C4-2B (cell line): ENCODE results near the gene SERPINB5.

ENCODE experiments used
- H3K27ac ChIP-seq: fragments of 450-650 bp; 2 replicates; pipeline ENCODE4 v1.5.1; 2017
- ZFX ChIP-seq: fragments of 450-650 bp; IDR thresholded peaks from 2 replicates; pipeline ENCODE4 v1.6.1; 2017
- TF ChIP-seq, protein P1 (sequence below): fragments of 450-650 bp; conservative IDR thresholded peaks from 2 replicates; pipeline ENCODE4 v1.5.1; 2017; ENCODE audit warnings: mild to moderate bottlenecking

SERPINB5 gene

DNA sequence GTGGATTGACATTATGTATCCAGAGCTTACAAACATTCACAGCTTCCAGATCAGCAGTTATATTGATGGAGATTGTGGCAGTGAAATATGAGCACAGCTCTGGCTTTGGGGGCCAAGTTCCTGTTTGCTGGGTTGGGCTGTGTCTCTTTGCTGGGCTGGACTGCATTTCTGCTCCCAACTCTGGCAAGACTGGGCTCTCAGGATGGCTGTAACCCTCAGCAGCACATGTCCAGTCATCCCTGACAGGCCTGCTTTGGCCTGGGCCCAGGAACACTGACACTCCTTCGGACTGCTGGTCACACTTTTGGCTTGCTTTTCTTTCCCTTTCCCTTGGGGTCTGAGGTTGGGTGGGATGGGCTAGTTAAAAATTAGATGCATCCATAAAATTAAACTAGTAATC lies 36.5 kb upstream of the SERPINB5 start:
- no peak for TF ChIP-seq ZFX
- TF ChIP-seq, protein P1, sequence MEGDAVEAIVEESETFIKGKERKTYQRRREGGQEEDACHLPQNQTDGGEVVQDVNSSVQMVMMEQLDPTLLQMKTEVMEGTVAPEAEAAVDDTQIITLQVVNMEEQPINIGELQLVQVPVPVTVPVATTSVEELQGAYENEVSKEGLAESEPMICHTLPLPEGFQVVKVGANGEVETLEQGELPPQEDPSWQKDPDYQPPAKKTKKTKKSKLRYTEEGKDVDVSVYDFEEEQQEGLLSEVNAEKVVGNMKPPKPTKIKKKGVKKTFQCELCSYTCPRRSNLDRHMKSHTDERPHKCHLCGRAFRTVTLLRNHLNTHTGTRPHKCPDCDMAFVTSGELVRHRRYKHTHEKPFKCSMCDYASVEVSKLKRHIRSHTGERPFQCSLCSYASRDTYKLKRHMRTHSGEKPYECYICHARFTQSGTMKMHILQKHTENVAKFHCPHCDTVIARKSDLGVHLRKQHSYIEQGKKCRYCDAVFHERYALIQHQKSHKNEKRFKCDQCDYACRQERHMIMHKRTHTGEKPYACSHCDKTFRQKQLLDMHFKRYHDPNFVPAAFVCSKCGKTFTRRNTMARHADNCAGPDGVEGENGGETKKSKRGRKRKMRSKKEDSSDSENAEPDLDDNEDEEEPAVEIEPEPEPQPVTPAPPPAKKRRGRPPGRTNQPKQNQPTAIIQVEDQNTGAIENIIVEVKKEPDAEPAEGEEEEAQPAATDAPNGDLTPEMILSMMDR = no peak
- H3K27ac ChIP-seq = no peak overlapping the region

DNA sequence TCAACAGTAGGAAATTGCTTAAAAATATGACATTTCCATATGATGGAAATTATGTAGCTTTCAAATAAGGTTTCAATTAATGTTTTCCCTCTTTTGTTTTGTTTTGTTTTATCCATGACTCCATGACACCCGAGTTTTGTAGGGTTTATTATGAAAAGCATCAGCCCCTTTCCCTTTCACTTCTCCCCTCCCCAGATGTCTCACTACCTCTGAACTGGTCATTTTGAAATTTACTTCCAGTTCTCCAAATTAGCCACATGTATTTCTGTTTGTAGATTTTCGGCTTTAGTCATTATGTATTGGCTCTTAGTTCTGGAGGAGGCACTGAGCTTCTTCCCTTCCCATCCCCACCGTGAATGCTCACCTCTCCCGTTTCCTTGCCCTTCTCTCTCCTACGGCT lies 35.9 kb upstream of the SERPINB5 start:
- TF ChIP-seq ZFX = no peak
- TF ChIP-seq, protein P1 = no peak
- no peak overlapping the region for H3K27ac ChIP-seq

DNA sequence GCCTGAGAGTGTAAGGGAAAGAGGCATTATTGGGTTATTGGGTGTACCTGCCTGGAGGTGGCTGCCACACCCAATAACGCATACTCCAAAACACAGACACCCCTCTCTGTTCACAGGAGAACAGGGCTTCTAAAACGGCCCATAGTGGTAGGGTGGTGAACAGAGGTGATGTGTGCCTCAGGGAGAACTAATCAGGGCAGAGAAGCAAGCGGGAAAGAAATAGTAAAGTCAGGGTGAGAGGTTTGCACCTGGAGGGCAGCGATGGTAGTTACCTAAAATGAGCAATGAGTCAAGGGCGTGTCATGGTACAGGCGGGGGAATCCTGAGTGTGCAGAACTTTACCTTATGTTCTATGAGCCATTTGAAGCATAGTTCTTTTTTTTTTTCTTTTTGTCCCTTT lies 32.9 kb upstream of the SERPINB5 start:
- no peak overlapping the region for H3K27ac ChIP-seq
- no peak for TF ChIP-seq ZFX
- TF ChIP-seq, protein P1 = no peak

DNA sequence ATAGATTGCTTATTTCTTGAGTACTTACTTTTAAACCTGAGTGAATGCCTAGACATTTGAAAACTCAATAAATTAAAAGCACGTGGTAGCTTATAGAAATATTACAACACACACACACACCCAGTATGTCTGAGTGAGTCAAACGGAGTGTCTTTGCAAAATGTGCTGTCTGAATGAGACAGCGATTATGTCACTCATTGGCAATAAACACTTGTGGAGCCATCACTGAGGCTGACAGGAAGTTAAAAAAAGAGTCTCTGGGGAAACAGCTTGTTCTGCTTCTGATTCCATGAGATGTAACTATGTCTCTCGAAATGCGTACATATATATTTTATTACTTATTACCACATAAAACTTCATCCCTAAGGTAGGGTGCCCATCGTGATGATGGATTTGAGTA lies 32.2 kb upstream of the SERPINB5 start:
- no peak overlapping the region for H3K27ac ChIP-seq
- TF ChIP-seq, protein P1 = no peak
- no peak for TF ChIP-seq ZFX

DNA sequence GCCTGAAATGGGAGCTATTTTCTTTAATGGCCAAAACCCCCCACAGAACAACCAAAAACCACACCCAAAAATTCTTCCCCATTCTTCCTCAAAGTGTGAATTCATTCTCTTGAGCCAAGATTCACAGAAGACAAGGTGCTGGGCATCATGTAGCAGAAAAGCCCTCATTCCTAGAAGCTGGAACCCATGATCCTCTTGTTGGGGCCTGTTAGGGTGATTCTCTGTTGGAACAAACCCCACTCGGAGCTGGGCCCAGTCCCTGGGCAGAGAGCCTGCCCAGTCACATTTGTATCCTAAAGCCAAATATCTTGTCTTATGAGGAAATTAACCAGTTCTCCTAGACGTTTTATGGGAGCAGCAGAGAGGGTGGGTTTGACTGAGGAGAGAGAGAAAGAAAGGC lies 31.7 kb upstream of the SERPINB5 start:
- TF ChIP-seq, protein P1 = no peak
- no peak for TF ChIP-seq ZFX
- no peak overlapping the region for H3K27ac ChIP-seq

DNA sequence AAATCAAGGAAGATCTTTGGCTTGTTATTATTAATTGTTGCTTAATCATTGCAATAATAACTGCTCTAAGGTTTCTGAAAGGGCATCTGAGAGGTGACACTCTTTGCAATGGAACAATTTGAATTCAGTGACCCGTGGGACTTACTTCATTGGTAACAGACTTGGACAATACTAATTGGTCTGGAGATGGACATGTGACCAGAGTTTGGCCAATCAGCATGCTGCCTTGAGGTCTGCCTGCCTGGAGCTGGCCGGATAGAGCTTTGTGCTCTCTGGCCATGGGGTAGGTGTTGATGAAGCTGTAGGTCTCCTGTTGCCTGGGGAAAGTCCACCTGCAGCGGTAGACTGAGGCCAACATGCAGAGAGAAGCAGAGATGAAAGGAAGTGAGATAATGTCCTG lies 30.5 kb upstream of the SERPINB5 start:
- no peak for TF ChIP-seq ZFX
- TF ChIP-seq, protein P1 = no peak
- H3K27ac ChIP-seq = no peak overlapping the region

DNA sequence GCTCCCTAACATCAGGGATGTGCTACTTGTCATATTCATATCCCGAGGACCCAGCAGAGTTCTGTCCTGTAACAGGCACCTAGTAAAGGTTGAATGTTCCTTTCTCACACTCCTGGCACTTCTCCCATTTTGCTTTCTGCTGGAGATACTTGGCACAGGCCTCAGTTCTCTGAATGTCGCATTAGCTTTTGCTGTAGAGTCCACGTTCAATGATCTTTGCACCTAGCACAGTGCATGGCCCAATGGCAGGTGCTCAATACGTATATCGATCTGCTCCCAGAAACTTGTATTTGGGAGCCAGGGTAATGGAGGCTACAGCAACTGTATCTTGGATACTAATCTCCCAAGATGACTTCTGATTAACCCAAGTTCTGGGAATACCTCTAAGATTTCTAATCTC lies 29.7 kb upstream of the SERPINB5 start:
- TF ChIP-seq, protein P1 = no peak
- no peak for TF ChIP-seq ZFX
- no peak overlapping the region for H3K27ac ChIP-seq
